Kidney (tissue), 14 donors: ENCODE measurements around the gene SLIT1. TPM values are rescaled to one million over a fixed set of nuclear protein-coding genes. Genes with fewer than 3 reads are reported as not detected.

Experiments used
- DNase-seq, 5 donors: peaks; one replicate each; pipeline ENCODE4 v3.0.0-alpha.2; 2013 to 2020
- FAIRE-seq: peaks from 2 replicates; lab custom pipeline; 2012; peaks lifted over from hg19 to GRCh38; lab: Jason Lieb, UNC
- H3K27ac ChIP-seq, 2 donors: one replicate each; pipeline ENCODE4 v1.7.0; 2013; ENCODE audit warnings: low read depth in 2 of 2, low read length in 2 of 2, inconsistent platforms in 1 of 2
- H3K27me3 ChIP-seq: one replicate; pipeline ENCODE4 v1.7.1; 2013; ENCODE audit warnings: low read length, inconsistent platforms; ENCODE audit not compliant: control insufficient read depth, insufficient read depth
- H3K36me3 ChIP-seq, 3 donors: one replicate each; pipeline versions ENCODE4 v1.7.0 to v1.7.1; 2013; ENCODE audit warnings: low read length in 3 of 3, control low read depth in 1 of 3, inconsistent platforms in 1 of 3; ENCODE audit not compliant: insufficient read depth in 3 of 3, control insufficient read depth in 2 of 3
- H3K4me1 ChIP-seq, 3 donors: one replicate each; pipeline versions ENCODE4 v1.7.0 to v1.7.1; 2013; ENCODE audit warnings: low read length in 3 of 3, inconsistent platforms in 1 of 3, low read depth in 1 of 3; ENCODE audit not compliant: control insufficient read depth in 2 of 3, insufficient read depth in 2 of 3
- H3K4me3 ChIP-seq, 3 donors: one replicate each; pipeline versions ENCODE4 v1.7.0 to v1.8.1; 2013; ENCODE audit warnings: low read length in 3 of 3, control low read depth in 1 of 3, inconsistent platforms in 1 of 3
- H3K9ac ChIP-seq, 3 donors: one replicate each; pipeline versions ENCODE4 v1.7.0 to v1.7.1; 2013; ENCODE audit warnings: low read length in 3 of 3, control low read depth in 1 of 3, inconsistent platforms in 1 of 3
- H3K9me3 ChIP-seq, 3 donors: one replicate each; pipeline versions ENCODE4 v1.7.0 to v1.7.1; 2013; ENCODE audit warnings: low read length in 3 of 3, control low read depth in 1 of 3, inconsistent platforms in 1 of 3; ENCODE audit not compliant: control insufficient read depth in 2 of 3, insufficient read depth in 1 of 3
- CTCF ChIP-seq: IDR thresholded peaks from 3 replicates; pipeline ENCODE4 v1.5.1; 2012; ENCODE audit warnings: mild to moderate bottlenecking, moderate library complexity, borderline replicate concordance; ENCODE audit not compliant: insufficient read depth; ENCODE audit errors: extremely low read depth
- intact Hi-C: fragments of 100-400 bp; cut with DNase I; formaldehyde crosslinking; loops from one replicate; pipeline ENCODE4 v1.11.1; 2022
- polyA plus RNA-seq: library from polyadenylated mRNA; stranded (reverse); fragments of 350-450 nt; fragmentation: Illumina TruSeq; extraction: RNeasy Lipid Tissue Mini Kit (QIAGEN cat#74804); gene quantifications from one replicate; pipeline ENCODE4 v1.2.3, GENCODE V29; 2014; ENCODE audit warnings: low read depth, low replicate concordance; ENCODE audit not compliant: insufficient read depth
- total RNA-seq: library from RNA; stranded (reverse); fragmentation: NEBNext Ultra II Directional; extraction: Animal tissue kit (Norgen Biotek cat#: 25700); gene quantifications from one replicate; pipeline ENCODE4 v1.2.1, GENCODE V29; 2021
- donor health status: control.
- donor health status: control.
- donor health status: control.
- donor health status: control.
- donor health status: control.
- donor health status: DM: yes; HTN: yes; CAD: no.
- donor health status: Normal renal cell carcinoma (clear cell type).

Gene SLIT1
- total and polyA plus RNA-seq, 2 donors from 2014 or later, result 0.06 to 0.35 TPM

- Histone ChIP-seq H3K4me1 (no peaks in the 10 kb centered on the region), H3K4me3 (no peak overlapping the region), H3K9me3 (no peaks in the 10 kb centered on the region), H3K27ac (no peak overlapping the region), H3K9ac (no peak overlapping the region), H3K36me3 (no peaks in the 10 kb centered on the region), H3K27me3 (no peaks in the 10 kb centered on the region)
- intact Hi-C loops, result no loop called here
- DNase-seq, result peak in 3 of 5 donors; percentile 23 to 54 (median 33)
- TF ChIP-seq CTCF, result no peak
- FAIRE-seq, result no peak
Observed at GRCh38 chr10:97163781-97164501, 21.8 kb downstream of the SLIT1 start.

- no peak for TF ChIP-seq CTCF
- no peak overlapping the region for H3K9ac ChIP-seq
- no peak overlapping the region for H3K27ac ChIP-seq
- no peaks in the 10 kb centered on the region for H3K4me1 ChIP-seq
- no peaks in the 10 kb centered on the region for H3K9me3 ChIP-seq
- intact Hi-C loops, result no loop called here
- no peak overlapping the region for H3K4me3 ChIP-seq
- H3K27me3 ChIP-seq, result no peaks in the 10 kb centered on the region
- H3K36me3 ChIP-seq, result no peaks in the 10 kb centered on the region
- DNase-seq (no peak), FAIRE-seq (no peak)
Observed at GRCh38 chr10:97163181-97163580, 22.6 kb downstream of the SLIT1 start.

DNA sequence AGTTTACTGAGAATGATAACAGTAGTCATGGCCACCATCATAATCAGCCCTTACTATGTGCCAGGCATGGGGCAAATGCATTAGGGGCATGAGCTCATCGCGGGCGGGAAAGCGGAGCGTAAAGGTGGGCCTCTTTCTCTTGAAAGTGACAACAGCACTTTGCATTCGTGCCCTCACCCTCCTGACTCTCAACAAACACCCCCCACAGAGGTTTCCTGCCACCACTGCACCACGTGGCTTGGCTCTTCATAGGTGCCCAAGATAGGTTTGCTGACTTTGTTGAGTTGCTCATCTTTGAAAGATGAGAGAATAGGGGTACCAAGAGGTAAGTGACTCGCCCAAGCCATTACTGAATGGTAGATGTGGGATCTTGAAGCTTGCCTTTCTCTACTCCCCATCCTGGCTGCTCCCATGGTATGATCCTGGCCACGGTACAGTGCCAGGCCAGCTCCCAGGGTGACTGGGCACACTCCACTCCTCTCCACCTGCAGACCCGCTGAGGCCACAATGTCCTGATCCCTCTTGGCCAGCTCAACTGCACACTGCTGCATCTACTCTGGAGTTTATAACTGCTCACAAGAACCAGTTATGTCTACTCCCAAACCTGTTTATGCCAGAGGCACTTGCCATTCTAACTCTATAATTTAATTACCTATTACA is 26.0 kb downstream of the SLIT1 start:
- Histone ChIP-seq H3K9me3 (no peaks in the 10 kb centered on the region), H3K9ac (no peak overlapping the region), H3K36me3 (no peaks in the 10 kb centered on the region), H3K4me1 (no peaks in the 10 kb centered on the region), H3K27ac (no peak overlapping the region), H3K27me3 (no peaks in the 10 kb centered on the region), H3K4me3 (no peak overlapping the region)
- intact Hi-C loops, result no loop called here
- FAIRE-seq (no peak), DNase-seq (peak in 1 of 5 donors; percentile 32)
- no peak for TF ChIP-seq CTCF
